ENCODE results near the gene ZNF366. TPM values are rescaled to one million over a fixed set of nuclear protein-coding genes. Genes with fewer than 3 reads are reported as not detected.

The ZNF366 gene
- total and polyA plus RNA-seq, 9 donors, result 0.83 to 3.5 (median 1.6) TPM

- H3K9me3 ChIP-seq, result no peaks in the 10 kb centered on the region
- no peak for DNase-seq
- H3K4me1 ChIP-seq (ENCODE audit: insufficient read depth), result peaks cover 5% of the 10 kb centered on the region
- no peaks in the 10 kb centered on the region for H3K36me3 ChIP-seq
- no peak overlapping the region for H3K4me3 ChIP-seq
- intact Hi-C loops (cut with DNase I), result no loop called here
- WGBS, 3 donors, result 50 to 85% (median 82%) methylated on average over 1 of the region's 1 CpG
- no peaks in the 10 kb centered on the region for H3K27me3 ChIP-seq
- TF ChIP-seq, protein P1, sequence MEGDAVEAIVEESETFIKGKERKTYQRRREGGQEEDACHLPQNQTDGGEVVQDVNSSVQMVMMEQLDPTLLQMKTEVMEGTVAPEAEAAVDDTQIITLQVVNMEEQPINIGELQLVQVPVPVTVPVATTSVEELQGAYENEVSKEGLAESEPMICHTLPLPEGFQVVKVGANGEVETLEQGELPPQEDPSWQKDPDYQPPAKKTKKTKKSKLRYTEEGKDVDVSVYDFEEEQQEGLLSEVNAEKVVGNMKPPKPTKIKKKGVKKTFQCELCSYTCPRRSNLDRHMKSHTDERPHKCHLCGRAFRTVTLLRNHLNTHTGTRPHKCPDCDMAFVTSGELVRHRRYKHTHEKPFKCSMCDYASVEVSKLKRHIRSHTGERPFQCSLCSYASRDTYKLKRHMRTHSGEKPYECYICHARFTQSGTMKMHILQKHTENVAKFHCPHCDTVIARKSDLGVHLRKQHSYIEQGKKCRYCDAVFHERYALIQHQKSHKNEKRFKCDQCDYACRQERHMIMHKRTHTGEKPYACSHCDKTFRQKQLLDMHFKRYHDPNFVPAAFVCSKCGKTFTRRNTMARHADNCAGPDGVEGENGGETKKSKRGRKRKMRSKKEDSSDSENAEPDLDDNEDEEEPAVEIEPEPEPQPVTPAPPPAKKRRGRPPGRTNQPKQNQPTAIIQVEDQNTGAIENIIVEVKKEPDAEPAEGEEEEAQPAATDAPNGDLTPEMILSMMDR (IDR thresholded peaks at IDR 0.05), result no peak
- no peak for TF ChIP-seq EP300 (IDR thresholded peaks at IDR 0.05)
- H3K27ac ChIP-seq, result no peak overlapping the region
Measured at GRCh38 chr5:72433522-72433921, 73.7 kb downstream of the ZNF366 start.

GRCh38 chr5:72428669-72429068 lies 78.5 kb downstream of the ZNF366 start:
- no peak overlapping the region for H3K27ac ChIP-seq
- no peaks in the 10 kb centered on the region for H3K27me3 ChIP-seq
- no peak for DNase-seq
- no peak overlapping the region for H3K4me3 ChIP-seq
- H3K9me3 ChIP-seq, result no peaks in the 10 kb centered on the region
- TF ChIP-seq, protein P1 (IDR thresholded peaks at IDR 0.05), result no peak
- TF ChIP-seq POLR2A (IDR thresholded peaks at IDR 0.05) (no peak), EP300 (IDR thresholded peaks at IDR 0.05) (no peak)
- 62 to 91% (median 83%) methylated on average over 1 of the region's 1 CpG for WGBS, 3 donors
- intact Hi-C loops (cut with DNase I), result no loop called here
- H3K4me1 ChIP-seq (ENCODE audit: insufficient read depth), result peaks cover 3% of the 10 kb centered on the region
- H3K36me3 ChIP-seq, result no peaks in the 10 kb centered on the region

- no peak overlapping the region for H3K4me3 ChIP-seq
- no peak for DNase-seq
- H3K9me3 ChIP-seq, result no peaks in the 10 kb centered on the region
- no peaks in the 10 kb centered on the region for H3K27me3 ChIP-seq
- 38 to 51% (median 38%) methylated on average over 6 of the region's 6 CpGs for WGBS, 3 donors
- intact Hi-C loops (cut with DNase I), result no loop called here
- TF ChIP-seq, protein P1 (IDR thresholded peaks at IDR 0.05), result no peak
- TF ChIP-seq EP300 (IDR thresholded peaks at IDR 0.05) (no peak), POLR2A (IDR thresholded peaks at IDR 0.05) (no peak)
- no peak overlapping the region for H3K27ac ChIP-seq
- H3K4me1 ChIP-seq (ENCODE audit: insufficient read depth), result peaks cover 3% of the 10 kb centered on the region
- H3K36me3 ChIP-seq, result no peaks in the 10 kb centered on the region
Measured at GRCh38 chr5:72427488-72428437, 79.4 kb downstream of the ZNF366 start.

DNA sequence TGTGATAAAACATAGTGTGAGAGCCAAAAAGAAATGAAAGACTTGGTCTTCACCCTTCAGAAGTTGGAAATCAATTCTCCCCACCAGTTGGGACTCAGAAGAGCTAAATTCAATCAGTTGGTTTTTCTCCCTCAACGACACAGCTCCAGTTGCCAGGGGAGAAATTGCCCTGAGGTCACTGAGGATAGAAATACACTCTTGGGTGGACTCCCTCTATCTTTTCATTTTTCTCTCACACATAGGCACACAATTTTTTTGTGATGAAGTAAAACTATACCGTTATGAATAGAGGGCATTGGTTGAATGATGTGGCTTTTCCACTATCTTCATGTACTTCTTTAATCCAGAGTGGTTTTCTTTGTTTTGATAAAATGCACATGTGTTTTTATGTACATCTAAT lies 80.2 kb downstream of the ZNF366 start:
- H3K36me3 ChIP-seq, result no peaks in the 10 kb centered on the region
- no peak overlapping the region for H3K27ac ChIP-seq
- 55 to 63% (median 60%) methylated on average over 2 of the region's 2 CpGs for WGBS, 3 donors
- peaks cover 3% of the 10 kb centered on the region for H3K4me1 ChIP-seq (ENCODE audit: insufficient read depth)
- no peak for DNase-seq
- H3K4me3 ChIP-seq, result no peak overlapping the region
- H3K27me3 ChIP-seq, result no peaks in the 10 kb centered on the region
- intact Hi-C loops (cut with DNase I), result no loop called here
- no peak for TF ChIP-seq POLR2A (IDR thresholded peaks at IDR 0.05)
- TF ChIP-seq, protein P1 (IDR thresholded peaks at IDR 0.05), result no peak
- no peak for TF ChIP-seq EP300 (IDR thresholded peaks at IDR 0.05)
- H3K9me3 ChIP-seq, result no peaks in the 10 kb centered on the region

Measured in ovary (tissue), 9 donors.